ENCODE results near the gene OAS1. TPM values are rescaled to one million over a fixed set of nuclear protein-coding genes. Genes with fewer than 3 reads are reported as not detected.

OAS1 gene
- total and polyA plus RNA-seq, 2 of the 8 experiments (the other 6 are each of a cell fraction or from before 2014, with no cell fraction given), result 0.23 TPM; not detected in 1

- Histone ChIP-seq H3K27ac (ENCODE audit: low read depth, low read length) (no peak overlapping the region), H3K4me2 (ENCODE audit: insufficient read depth in 1 of 2, low read depth in 2 of 2, low read length in 2 of 2) (no peak overlapping the region), H3K27me3 (replicated peaks in 1 of 4; ENCODE audit: control insufficient read depth in 3 of 4, extremely low read depth in 1 of 4, insufficient read depth in 3 of 4, low read length in 3 of 4) (no peaks in the 10 kb centered on the region), H2BK5ac (ENCODE audit: low read depth, low read length) (no peak overlapping the region), H3K18ac (ENCODE audit: extremely low read depth, low read length) (no peak overlapping the region), H4K8ac (ENCODE audit: extremely low read depth, insufficient read depth, low read length) (no peak overlapping the region), H3K9me3 (ENCODE audit: insufficient read depth in 2 of 2, low read depth in 1 of 2, low read length in 1 of 2) (no peaks in the 10 kb centered on the region), H3K14ac (ENCODE audit: insufficient read length) (no peak overlapping the region), H3K79me2 (ENCODE audit: control insufficient read depth in 1 of 2, insufficient read depth in 2 of 2, low read length in 2 of 2) (no peaks in the 10 kb centered on the region), H3K4ac (replicated peaks; ENCODE audit: insufficient read length, low read depth, low read length) (no peak overlapping the region), H2BK20ac (ENCODE audit: low read length) (no peak overlapping the region), H2BK15ac (ENCODE audit: low read length) (no peak overlapping the region), H4K20me1 (replicated peaks in 1 of 2; ENCODE audit: control insufficient read depth in 1 of 2, insufficient read depth in 2 of 2, low read length in 2 of 2) (peaks cover 0 to 2% of the 10 kb centered on the region in 2 experiments), H2AK5ac (ENCODE audit: low read depth, low read length) (no peak overlapping the region), H3K4me3 (ENCODE audit: extremely low read depth in 1 of 4, insufficient read depth in 2 of 4, low read depth in 3 of 4, low read length in 4 of 4) (no peak overlapping the region), H2BK12ac (ENCODE audit: low read depth, low read length) (no peak overlapping the region), H3K36me3 (ENCODE audit: control insufficient read depth in 2 of 4, insufficient read depth in 4 of 4, low read length in 3 of 4) (no peaks in the 10 kb centered on the region), H3K23me2 (ENCODE audit: low read depth, low read length) (no peaks in the 10 kb centered on the region), H2AFZ (ENCODE audit: low read length) (no peak overlapping the region), H3K9ac (replicated peaks in 1 of 4; ENCODE audit: extremely low read depth in 1 of 4, low read depth in 3 of 4, low read length in 3 of 4) (no peak overlapping the region), H4K91ac (replicated peaks; ENCODE audit: insufficient read length, low read length) (no peak overlapping the region), H3K56ac (replicated peaks; ENCODE audit: insufficient read length, low read depth, low read length) (no peak overlapping the region), H4K5ac (ENCODE audit: insufficient read length, low read depth, low read length) (no peak overlapping the region), H3K23ac (ENCODE audit: insufficient read length) (no peak overlapping the region), H3K79me1 (ENCODE audit: low read depth, low read length) (no peaks in the 10 kb centered on the region), H2BK120ac (replicated peaks; ENCODE audit: low read depth, low read length) (no peak overlapping the region), H3K4me1 (replicated peaks in 1 of 4; ENCODE audit: control insufficient read depth in 3 of 4, insufficient read depth in 4 of 4, low read length in 3 of 4) (no peaks in the 10 kb centered on the region)
- ChIA-PET CTCF (ENCODE audit: partially characterized antibody) (interaction anchor here (0.6 kb wide), 1 partner anchor 880 kb away, joined by 3 read pairs; no protein-coding TSS in a partner anchor), POLR2A (ENCODE audit: partially characterized antibody) (no interaction called here)
- FAIRE-seq (no peak), DNase-seq (ENCODE audit: low read depth in 1 of 2, low spot score in 2 of 2) (no peak)
- WGBS, 2 experiments (ENCODE audit: extremely low coverage in 1 of 2, insufficient coverage in 1 of 2, insufficient read length in 1 of 2, insufficient replicate concordance in 2 of 2, low coverage in 1 of 2, low lambda C conversion rate in 2 of 2, missing lambda C conversion rate in 1 of 2), result 87% methylated on average over 7 of the region's 7 CpGs; no CpG with 5 or more reads in 1 of the 2 experiments
- TF ChIP-seq CHD1 (IDR thresholded peaks at IDR 0.05; ENCODE audit: low read depth, low read length) (no peak), CBX8 (IDR thresholded peaks at IDR 0.05; ENCODE audit: borderline replicate concordance, low read depth, low read length) (no peak), HDAC6 (IDR thresholded peaks at IDR 0.05; ENCODE audit: low read depth, low read length) (no peak), YY1 (IDR thresholded peaks at IDR 0.05; ENCODE audit: low read depth, low read length) (no peak), RFX5 (IDR thresholded peaks at IDR 0.05; ENCODE audit: borderline replicate concordance, low read depth, low read length) (no peak), KDM5A (IDR thresholded peaks at IDR 0.05; ENCODE audit: low read length) (no peak), RNF2 (IDR thresholded peaks at IDR 0.05; ENCODE audit: borderline replicate concordance, low read depth, low read length, missing control alignments, poor library complexity, severe bottlenecking) (no peak), RBBP5 (IDR thresholded peaks at IDR 0.05; ENCODE audit: borderline replicate concordance, low read depth, low read length) (no peak), GTF2F1 (IDR thresholded peaks at IDR 0.05; ENCODE audit: borderline replicate concordance, low read depth, low read length) (no peak), BCL11A (IDR thresholded peaks at IDR 0.05; ENCODE audit: low read depth in 2 of 2, low read length in 2 of 2) (no peak), POLR2AphosphoS5 (IDR thresholded peaks at IDR 0.05; ENCODE audit: low read depth, low read length) (no peak), SP4 (IDR thresholded peaks at IDR 0.05; ENCODE audit: low read length) (no peak), FOSL1 (IDR thresholded peaks at IDR 0.05; ENCODE audit: insufficient read depth, low read depth, low read length) (no peak), TAF1 (IDR thresholded peaks at IDR 0.05; ENCODE audit: low read depth, low read length) (no peak), TBP (IDR thresholded peaks at IDR 0.05; ENCODE audit: low read depth, low read length) (no peak), TAF7 (optimal IDR thresholded peaks at IDR 0.05; ENCODE audit: borderline replicate concordance, low read depth, low read length) (no peak)
Measured at GRCh38 chr12:112967858-112968257, 61.1 kb downstream of the OAS1 start.
